Left ventricle myocardium superior (tissue), 1 donor: Measurements from ENCODE around the gene MARK2. TPM values are rescaled to one million over a fixed set of nuclear protein-coding genes. Genes with fewer than 3 reads are reported as not detected.
A peak's percentile ranks its signal among the peaks of the same experiment; 100 is the strongest.

Source experiments
- ATAC-seq: fragments of 200-7000 bp; cut with Tn5 transposase; one replicate; pipeline ENCODE4 v1.9.1; 2020; ENCODE audit warnings: mild to moderate bottlenecking, moderate library complexity
- DNase-seq: peaks from one replicate; pipeline ENCODE4 v3.0.0-alpha.2; 2020
- intact Hi-C: fragments of 100-400 bp; cut with micrococcal nuclease; formaldehyde crosslinking; loops from one replicate; pipeline ENCODE4 v1.11.0; 2022
- total RNA-seq: library from RNA; stranded (reverse); fragmentation: NEBNext Ultra II Directional; extraction: Animal tissue kit (Norgen Biotek cat#: 25700); gene quantifications from one replicate; pipeline ENCODE4 v1.2.1, GENCODE V29; 2021
- donor health status: DM: no; HTN: yes; CAD: no; lungs with severe emphysema.

Gene MARK2
- total RNA-seq, 1 donor from 2014 or later = 49.4 TPM

- ATAC-seq (no peak), DNase-seq (no peak)
- intact Hi-C loops = no loop called here
Observed at GRCh38 chr11:63826471-63827190, 12.3 kb upstream of the MARK2 start.

- DNase-seq (no peak), ATAC-seq (peak; percentile 57)
- intact Hi-C loops = no loop called here
Observed at GRCh38 chr11:63829823-63830489, 9.0 kb upstream of the MARK2 start.

GRCh38 chr11:63831326-63831725 lies 7.6 kb upstream of the MARK2 start:
- intact Hi-C loops = no loop called here
- DNase-seq (no peak), ATAC-seq (no peak)

- DNase-seq (no peak), ATAC-seq (no peak)
- intact Hi-C loops = no loop called here
Observed at GRCh38 chr11:63832336-63832735, 6.6 kb upstream of the MARK2 start.

- no peak for ATAC-seq
- intact Hi-C loops = no loop called here
- no peak for DNase-seq
Observed at GRCh38 chr11:63833048-63833447, 5.9 kb upstream of the MARK2 start.

- ATAC-seq (no peak), DNase-seq (no peak)
- intact Hi-C loops = no loop called here
Observed at GRCh38 chr11:63834535-63835157, 4.3 kb upstream of the MARK2 start.

- DNase-seq = no peak
- intact Hi-C loops = no loop called here
- no peak for ATAC-seq
Observed at GRCh38 chr11:63835158-63835545, 3.8 kb upstream of the MARK2 start.

GRCh38 chr11:63837027-63837688 lies 1.8 kb upstream of the MARK2 start:
- DNase-seq = peak; percentile 69
- ATAC-seq = peak; percentile 44
- intact Hi-C loops = no loop called here

- DNase-seq (peak; percentile 41), ATAC-seq (no peak)
- intact Hi-C loops = no loop called here
Observed at GRCh38 chr11:63837739-63838138, 1.2 kb upstream of the MARK2 start.

- ATAC-seq = no peak
- peak; percentile 51 for DNase-seq
- intact Hi-C loops = no loop called here
Observed at GRCh38 chr11:63838150-63838677, 696 bp upstream of the MARK2 start.

- intact Hi-C loops = loop anchor here (2.0 kb wide), 1 partner anchor 107 kb away; no protein-coding TSS in a partner anchor
- ATAC-seq = no peak
- DNase-seq = peak; percentile 37
Observed at GRCh38 chr11:63839508-63840355, 822 bp downstream of the MARK2 start.

- intact Hi-C loops = loop anchor here (2.0 kb wide), 1 partner anchor 106 kb away; no protein-coding TSS in a partner anchor
- ATAC-seq (no peak), DNase-seq (no peak)
Observed at GRCh38 chr11:63840356-63841060, 1.6 kb downstream of the MARK2 start.

- no peak for DNase-seq
- no peak for ATAC-seq
- intact Hi-C loops = loop anchor here (2.0 kb wide), 1 partner anchor 105 kb away; no protein-coding TSS in a partner anchor
Observed at GRCh38 chr11:63841554-63841953, 2.6 kb downstream of the MARK2 start.

- DNase-seq = no peak
- no peak for ATAC-seq
- intact Hi-C loops = no loop called here
Observed at GRCh38 chr11:63843041-63843440, 4.1 kb downstream of the MARK2 start.

GRCh38 chr11:63844836-63845235 lies 5.9 kb downstream of the MARK2 start:
- intact Hi-C loops = no loop called here
- DNase-seq (no peak), ATAC-seq (no peak)

- no peak for ATAC-seq
- no peak for DNase-seq
Observed at GRCh38 chr11:63845303-63845702, 6.4 kb downstream of the MARK2 start.

GRCh38 chr11:63845911-63846310 lies 7.0 kb downstream of the MARK2 start:
- ATAC-seq = no peak
- no peak for DNase-seq
- intact Hi-C loops = no loop called here

More at GRCh38 chr11:63845303-63845702, 6.4 kb downstream of the MARK2 start:
- intact Hi-C loops = no loop called here

- ATAC-seq (no peak), DNase-seq (no peak)
- intact Hi-C loops = no loop called here
Observed at GRCh38 chr11:63846897-63847296, 8.0 kb downstream of the MARK2 start.
